ENCODE results near the gene ARPC1A.

The ARPC1A gene

DNA sequence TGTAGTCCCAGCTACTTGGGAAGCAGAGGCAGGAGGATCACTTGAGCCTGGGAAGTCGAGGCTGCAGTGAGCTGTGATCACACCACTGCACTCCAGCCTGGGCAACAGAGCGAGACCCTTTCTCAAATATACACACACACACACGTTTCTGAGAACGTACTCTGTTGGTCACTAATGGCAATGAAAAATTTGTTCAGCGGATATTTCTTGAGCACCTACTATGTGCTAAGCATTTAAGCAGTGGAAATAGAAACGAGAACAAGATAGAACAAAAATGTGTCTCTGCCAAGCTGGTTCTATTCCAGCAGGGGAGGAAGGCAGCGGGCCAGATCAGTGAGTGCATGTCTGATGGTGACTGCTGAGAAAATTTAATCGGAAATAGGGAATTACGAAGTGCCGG lies 57.5 kb downstream of the ARPC1A start:
- TF ChIP-seq SIN3A (IDR thresholded peaks at IDR 0.05; ENCODE audit: borderline replicate concordance, insufficient read depth, low read length) (no peak), TAF1 (IDR thresholded peaks at IDR 0.05; ENCODE audit: borderline replicate concordance, insufficient read depth, low read length) (no peak), FOXP2 (optimal IDR thresholded peaks at IDR 0.05; ENCODE audit: borderline replicate concordance, extremely low read depth, extremely low read length, insufficient read depth) (no peak), POLR2AphosphoS5 (IDR thresholded peaks at IDR 0.05; ENCODE audit: low read depth, low read length) (no peak)
- TF ChIP-seq, protein P1, sequence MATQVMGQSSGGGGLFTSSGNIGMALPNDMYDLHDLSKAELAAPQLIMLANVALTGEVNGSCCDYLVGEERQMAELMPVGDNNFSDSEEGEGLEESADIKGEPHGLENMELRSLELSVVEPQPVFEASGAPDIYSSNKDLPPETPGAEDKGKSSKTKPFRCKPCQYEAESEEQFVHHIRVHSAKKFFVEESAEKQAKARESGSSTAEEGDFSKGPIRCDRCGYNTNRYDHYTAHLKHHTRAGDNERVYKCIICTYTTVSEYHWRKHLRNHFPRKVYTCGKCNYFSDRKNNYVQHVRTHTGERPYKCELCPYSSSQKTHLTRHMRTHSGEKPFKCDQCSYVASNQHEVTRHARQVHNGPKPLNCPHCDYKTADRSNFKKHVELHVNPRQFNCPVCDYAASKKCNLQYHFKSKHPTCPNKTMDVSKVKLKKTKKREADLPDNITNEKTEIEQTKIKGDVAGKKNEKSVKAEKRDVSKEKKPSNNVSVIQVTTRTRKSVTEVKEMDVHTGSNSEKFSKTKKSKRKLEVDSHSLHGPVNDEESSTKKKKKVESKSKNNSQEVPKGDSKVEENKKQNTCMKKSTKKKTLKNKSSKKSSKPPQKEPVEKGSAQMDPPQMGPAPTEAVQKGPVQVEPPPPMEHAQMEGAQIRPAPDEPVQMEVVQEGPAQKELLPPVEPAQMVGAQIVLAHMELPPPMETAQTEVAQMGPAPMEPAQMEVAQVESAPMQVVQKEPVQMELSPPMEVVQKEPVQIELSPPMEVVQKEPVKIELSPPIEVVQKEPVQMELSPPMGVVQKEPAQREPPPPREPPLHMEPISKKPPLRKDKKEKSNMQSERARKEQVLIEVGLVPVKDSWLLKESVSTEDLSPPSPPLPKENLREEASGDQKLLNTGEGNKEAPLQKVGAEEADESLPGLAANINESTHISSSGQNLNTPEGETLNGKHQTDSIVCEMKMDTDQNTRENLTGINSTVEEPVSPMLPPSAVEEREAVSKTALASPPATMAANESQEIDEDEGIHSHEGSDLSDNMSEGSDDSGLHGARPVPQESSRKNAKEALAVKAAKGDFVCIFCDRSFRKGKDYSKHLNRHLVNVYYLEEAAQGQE (IDR thresholded peaks at IDR 0.05; ENCODE audit: insufficient read depth in 1 of 2, low read depth in 2 of 2, low read length in 2 of 2) = no peak

DNA sequence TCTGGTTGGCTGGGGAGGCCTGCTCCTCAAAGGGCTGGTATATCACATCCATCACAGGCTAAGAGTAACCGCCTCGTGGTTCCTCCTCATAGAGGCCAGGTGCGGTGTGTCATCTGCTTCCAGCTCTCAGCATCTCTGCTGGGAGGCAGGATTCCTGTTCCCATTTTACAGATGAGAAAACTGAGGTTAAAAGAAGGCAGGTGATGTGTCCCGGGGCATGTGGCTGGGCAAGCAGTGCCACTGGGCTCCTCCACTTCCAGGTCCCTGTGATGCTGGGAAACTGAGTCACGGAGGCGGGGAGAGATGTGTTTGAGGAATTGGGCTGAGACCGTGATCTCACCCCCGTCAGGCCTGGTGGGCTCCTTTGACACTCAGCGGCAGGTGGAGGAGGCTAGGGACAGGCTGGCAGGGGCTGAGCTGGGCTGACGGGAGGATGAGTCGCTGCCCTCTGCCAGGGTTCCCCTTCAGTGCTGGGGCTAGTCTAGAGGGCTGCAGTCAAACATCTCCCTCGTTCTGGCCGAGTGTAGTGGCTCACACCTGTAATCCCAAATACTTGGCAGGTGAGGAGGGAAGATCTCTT lies 58.2 kb downstream of the ARPC1A start:
- TF ChIP-seq POLR2AphosphoS5 (IDR thresholded peaks at IDR 0.05; ENCODE audit: low read depth, low read length) = no peak
- TF ChIP-seq FOXP2 (optimal IDR thresholded peaks at IDR 0.05; ENCODE audit: borderline replicate concordance, extremely low read depth, extremely low read length, insufficient read depth) = no peak
- no peak for TF ChIP-seq TAF1 (IDR thresholded peaks at IDR 0.05; ENCODE audit: borderline replicate concordance, insufficient read depth, low read length)
- TF ChIP-seq, protein P1 (IDR thresholded peaks at IDR 0.05; ENCODE audit: insufficient read depth in 1 of 2, low read depth in 2 of 2, low read length in 2 of 2) = no peak
- no peak for TF ChIP-seq SIN3A (IDR thresholded peaks at IDR 0.05; ENCODE audit: borderline replicate concordance, insufficient read depth, low read length)

DNA sequence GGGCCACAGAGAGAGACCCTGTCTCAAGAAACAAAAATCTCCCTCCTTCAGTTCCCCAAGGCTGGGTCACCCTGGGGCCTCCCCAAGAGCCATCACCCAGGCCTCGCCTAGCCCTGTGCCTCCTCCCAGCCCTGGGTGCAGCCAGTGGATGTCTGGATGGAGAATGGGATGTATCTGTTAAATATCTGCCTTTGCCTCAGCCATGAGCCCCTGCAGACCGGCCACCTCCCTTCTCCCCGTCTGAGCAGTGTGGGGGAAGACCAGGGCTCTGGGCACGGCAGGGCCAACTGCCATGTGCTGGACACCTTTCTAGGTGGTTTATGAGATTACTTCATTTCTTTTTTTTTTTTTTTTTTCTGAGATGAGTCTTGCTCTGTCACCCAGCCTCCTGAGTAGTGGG lies 58.8 kb downstream of the ARPC1A start:
- no peak for TF ChIP-seq TAF1 (IDR thresholded peaks at IDR 0.05; ENCODE audit: borderline replicate concordance, insufficient read depth, low read length)
- TF ChIP-seq, protein P1 (IDR thresholded peaks at IDR 0.05; ENCODE audit: insufficient read depth in 1 of 2, low read depth in 2 of 2, low read length in 2 of 2) = no peak
- no peak for TF ChIP-seq FOXP2 (optimal IDR thresholded peaks at IDR 0.05; ENCODE audit: borderline replicate concordance, extremely low read depth, extremely low read length, insufficient read depth)
- TF ChIP-seq POLR2AphosphoS5 (IDR thresholded peaks at IDR 0.05; ENCODE audit: low read depth, low read length) = no peak
- no peak for TF ChIP-seq SIN3A (IDR thresholded peaks at IDR 0.05; ENCODE audit: borderline replicate concordance, insufficient read depth, low read length)

DNA sequence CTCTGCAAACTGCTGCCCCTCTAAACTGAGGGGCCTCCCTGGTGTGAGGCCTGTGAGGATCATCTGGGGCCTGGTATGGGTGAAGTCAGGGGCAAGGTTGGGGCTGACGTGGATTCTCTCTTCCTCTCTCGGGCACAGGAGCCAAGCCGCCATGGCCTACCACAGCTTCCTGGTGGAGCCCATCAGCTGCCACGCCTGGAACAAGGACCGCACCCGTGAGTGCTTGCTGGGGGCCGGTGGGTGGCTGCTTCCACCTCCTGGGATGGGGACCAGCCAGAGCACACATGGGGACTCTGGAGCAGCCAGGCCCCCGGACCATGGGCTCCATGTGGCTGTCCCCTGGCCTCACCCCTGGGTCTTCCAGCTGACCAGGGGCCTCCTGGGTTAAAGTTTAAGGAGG lies 59.9 kb downstream of the ARPC1A start:
- TF ChIP-seq, protein P1 (IDR thresholded peaks at IDR 0.05; ENCODE audit: insufficient read depth in 1 of 2, low read depth in 2 of 2, low read length in 2 of 2) = no peak
- TF ChIP-seq SIN3A (IDR thresholded peaks at IDR 0.05; ENCODE audit: borderline replicate concordance, insufficient read depth, low read length) (no peak), POLR2AphosphoS5 (IDR thresholded peaks at IDR 0.05; ENCODE audit: low read depth, low read length) (no peak), FOXP2 (optimal IDR thresholded peaks at IDR 0.05; ENCODE audit: borderline replicate concordance, extremely low read depth, extremely low read length, insufficient read depth) (no peak), TAF1 (IDR thresholded peaks at IDR 0.05; ENCODE audit: borderline replicate concordance, insufficient read depth, low read length) (no peak)
